UCSD-AML1 (cell line): Measurements from ENCODE around the gene AVPR2.

ENCODE experiments used
- DNase-seq: peaks from one replicate; lab custom pipeline; 2025; ENCODE audit not compliant: unreplicated experiment; lab: John Stamatoyannopoulos, UW

Gene AVPR2

GRCh38 chrX:153930011-153930910 is 25.8 kb downstream of the AVPR2 start:
- no peak for DNase-seq

DNA sequence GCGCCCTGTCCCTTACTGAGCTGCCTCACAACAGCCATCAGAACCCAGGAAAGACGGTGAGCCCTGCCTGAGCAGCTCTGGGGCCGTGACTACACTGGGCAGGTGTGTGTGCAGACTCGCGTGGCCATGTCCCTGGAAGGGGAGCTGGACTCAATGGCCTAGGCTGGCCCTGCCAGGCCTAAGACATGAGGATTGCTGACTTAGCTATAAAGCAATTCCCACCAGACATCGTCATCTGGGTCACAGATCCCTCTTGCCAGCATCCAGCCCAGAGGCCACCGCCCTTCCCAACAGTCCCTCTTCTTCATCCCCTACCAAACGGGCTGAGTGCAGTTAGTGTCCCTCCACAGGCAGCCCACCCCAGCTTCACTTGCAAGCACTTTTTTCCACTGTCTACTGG is 26.7 kb downstream of the AVPR2 start:
- DNase-seq = no peak

GRCh38 chrX:153931748-153932147 is 27.3 kb downstream of the AVPR2 start:
- no peak for DNase-seq

DNA sequence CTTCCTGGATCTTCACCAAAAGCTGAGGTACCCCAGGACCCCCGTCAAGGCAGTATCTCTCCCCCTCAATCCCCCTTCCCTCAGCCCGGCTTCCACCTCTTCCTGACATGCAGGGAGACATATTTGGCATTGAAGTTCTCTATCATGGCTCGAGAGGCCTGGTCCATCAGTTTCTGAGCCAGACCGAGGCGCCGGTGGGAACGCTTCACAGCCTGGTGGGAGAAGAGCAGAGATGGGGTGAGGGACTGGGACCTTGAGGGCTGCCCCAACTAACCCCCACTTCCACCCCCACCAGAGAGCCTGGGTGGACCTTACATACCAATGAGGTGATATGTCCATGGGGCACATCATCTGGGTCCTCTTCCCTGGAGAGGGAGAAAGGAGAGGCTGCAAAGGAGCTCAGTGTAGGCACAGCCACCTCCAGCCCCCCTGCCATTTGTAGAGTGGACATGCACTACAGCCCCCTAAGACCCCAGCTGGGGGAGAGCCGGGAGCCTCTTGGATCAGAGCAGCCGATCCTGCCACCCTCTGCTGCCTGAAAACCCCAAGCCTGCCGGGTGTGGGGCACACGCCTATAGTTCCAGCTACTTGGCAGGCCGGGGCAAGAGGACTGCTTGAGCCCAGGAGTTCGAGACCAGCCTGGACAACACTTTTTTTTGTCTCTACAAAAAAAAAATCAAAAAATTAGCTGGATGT is 27.9 kb downstream of the AVPR2 start:
- no peak for DNase-seq

DNA sequence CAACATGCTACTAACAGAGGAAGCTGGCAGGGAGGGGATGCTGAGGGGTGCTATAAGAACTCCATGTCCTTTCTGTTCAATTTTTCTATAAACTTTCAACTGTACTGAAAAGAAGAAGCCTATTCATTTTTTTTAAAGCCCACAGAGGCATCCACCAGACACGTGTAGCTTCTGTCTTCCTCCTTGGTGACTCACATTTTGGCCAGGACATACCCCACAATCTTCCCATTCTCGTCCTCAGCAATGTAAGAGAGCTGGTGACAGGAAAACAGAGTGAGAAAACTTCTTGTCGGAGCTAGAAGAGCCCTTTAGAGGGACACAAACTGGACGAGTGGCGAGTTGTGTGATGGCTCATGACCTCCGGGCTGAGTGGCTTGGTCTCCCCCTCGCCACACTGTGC is 29.3 kb downstream of the AVPR2 start:
- no peak for DNase-seq

GRCh38 chrX:153934148-153934761 is 29.8 kb downstream of the AVPR2 start:
- no peak for DNase-seq

DNA sequence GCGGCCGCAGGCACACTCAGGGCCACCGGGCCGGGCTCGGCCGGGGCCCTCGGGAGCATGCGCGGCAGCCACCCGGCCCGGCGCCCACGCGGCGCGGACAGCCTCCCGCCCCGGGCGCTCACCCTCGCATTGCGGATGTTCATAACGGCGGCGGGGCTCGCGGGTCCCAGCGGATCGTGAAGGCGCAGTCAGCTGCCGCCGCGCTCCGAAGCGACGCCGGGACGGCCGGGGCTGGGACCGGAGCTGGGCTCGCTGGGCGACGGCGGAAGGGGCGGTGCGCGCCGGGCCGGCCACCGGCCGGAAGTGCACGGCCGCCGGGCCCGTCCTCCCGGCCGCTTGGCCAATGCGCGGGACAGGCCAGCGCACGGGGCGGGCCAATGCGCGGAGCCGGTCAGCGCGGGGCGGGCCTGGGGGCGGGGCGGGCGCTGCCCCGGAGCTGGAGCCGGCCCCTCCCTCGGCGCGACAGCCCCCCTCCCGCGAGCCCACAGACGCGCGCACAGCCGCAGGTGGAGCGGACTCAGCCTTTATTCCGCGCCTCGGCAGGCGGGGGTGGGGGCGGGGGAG is 30.4 kb downstream of the AVPR2 start, which contains the start of gene NAA10:
NAA10 (minus strand) TSS at position 276 of the 564 bp plus-strand sequence; CDS start at position 143, 133 bp downstream.
- DNase-seq = peak; percentile 80

- no peak for DNase-seq
Observed at GRCh38 chrX:153935326-153935851, 30.9 kb downstream of the AVPR2 start.

GRCh38 chrX:153937056-153937455 is 32.6 kb downstream of the AVPR2 start:
- DNase-seq = no peak

DNA sequence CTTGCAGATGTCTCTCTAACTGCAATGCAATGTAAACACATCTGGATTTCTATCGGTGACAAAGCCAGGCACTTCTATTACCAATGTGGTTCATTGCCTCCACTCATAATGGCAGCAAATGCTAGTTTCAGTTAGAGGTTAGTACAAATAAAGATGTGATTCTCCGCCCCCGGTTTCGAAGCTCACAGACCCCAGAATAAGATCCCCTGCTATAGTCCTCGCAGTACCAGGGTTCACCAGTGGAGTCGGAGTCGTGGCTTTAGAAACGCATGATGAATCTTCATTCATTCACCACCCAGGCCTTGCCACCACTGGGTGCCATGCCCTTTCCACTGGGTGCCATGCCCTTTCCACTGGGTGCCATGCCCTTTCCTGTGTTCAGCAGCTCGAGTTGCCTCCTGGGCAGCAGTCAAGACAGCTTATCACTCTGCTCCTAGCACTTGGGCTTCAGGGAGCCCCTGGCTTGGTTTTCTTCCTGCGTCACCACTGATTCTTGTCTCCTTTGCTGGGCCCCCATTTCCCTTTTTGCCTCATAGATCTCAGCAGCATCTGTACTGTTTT is 33.8 kb downstream of the AVPR2 start:
- no peak for DNase-seq

- no peak for DNase-seq
Observed at GRCh38 chrX:153939573-153939972, 35.1 kb downstream of the AVPR2 start.

- DNase-seq = peak; percentile 62
Observed at GRCh38 chrX:153941336-153942252, 37.1 kb downstream of the AVPR2 start.

GRCh38 chrX:153944140-153944799 is 39.8 kb downstream of the AVPR2 start, which contains the start of gene RENBP:
TSS of gene RENBP (minus strand) at chrX:153944643. CDS start at chrX:153944610, 33 bp downstream.
- DNase-seq = peak; percentile 46

GRCh38 chrX:153944800-153945150 is 40.3 kb downstream of the AVPR2 start:
- DNase-seq = no peak

- DNase-seq = no peak
Observed at GRCh38 chrX:153945956-153946943, 41.8 kb downstream of the AVPR2 start.

DNA sequence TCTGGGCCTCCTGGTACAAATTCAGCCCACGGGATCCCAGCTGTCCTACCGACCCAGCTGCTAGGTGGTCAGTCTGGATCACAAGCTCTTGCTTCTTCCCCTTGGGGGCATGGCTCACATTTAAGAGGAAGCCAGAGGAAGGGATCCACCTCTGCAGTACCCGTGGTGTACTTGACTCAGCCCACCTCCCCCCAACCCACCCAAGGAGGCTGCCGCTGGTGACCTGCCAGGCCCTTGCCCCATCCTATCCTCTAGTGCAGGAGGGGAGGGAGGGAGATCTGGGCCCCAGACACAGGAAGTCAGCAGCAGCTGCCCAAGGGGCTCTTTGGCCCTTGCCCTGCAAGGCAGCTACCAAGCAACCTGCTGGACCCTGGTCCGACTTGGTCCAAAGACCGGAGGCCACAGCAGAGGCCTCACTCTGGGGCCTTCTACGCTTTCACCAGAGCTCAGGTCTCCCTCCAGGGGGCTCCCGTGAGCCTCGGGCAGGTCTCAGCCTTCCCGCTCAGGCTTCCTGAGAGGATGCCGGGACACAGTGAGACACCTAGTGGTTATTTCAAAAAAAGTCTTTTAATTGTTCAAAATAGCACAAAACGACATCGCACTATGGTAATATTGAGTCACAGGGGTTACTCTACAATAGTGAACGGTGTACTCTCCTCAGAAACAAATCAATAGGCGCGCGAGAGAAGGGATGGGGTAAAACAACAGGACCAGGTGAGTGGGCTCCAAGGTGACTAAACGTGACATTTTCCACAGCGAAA is 42.7 kb downstream of the AVPR2 start:
- DNase-seq = peak; percentile 82

DNA sequence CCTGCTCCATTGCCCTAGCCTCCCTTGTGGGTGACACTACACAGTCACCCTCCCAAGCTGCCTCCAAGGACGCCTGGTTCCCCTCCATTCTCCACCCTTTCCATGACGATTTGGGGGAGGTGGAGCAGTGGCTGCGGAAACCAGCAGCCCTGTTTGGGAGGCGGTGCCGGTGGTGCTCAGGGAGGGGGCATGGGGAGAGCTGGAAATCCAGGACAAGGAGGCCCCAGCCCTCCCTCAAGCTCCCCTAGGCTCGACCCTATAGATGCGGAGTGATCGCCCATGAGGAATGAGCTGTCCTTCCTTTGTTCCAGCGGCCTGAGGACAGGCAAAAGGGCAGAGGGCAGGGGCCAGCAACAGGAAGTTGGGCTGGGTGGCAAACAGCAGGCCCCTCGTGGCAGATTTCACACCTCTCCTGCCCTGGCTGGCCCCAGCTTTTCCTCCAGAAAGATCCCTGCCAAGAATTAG is 43.6 kb downstream of the AVPR2 start:
- no peak for DNase-seq
